Progenitor cell of endocrine pancreas (in vitro differentiated cells): Measurements from ENCODE around the gene MOSMO. TPM values are rescaled to one million over a fixed set of nuclear protein-coding genes. Genes with fewer than 3 reads are reported as not detected.
"Not testable (repeated sequence)": the region's sequence is repeated elsewhere in the genome, so short reads cannot be mapped to it uniquely, and the experiment has no call there.

Experiments
- DNase-seq: peaks from one replicate; pipeline ENCODE4 v3.0.0; 2021; ENCODE audit warnings: low spot score; ENCODE audit not compliant: unreplicated experiment
- H3K27ac Mint-ChIP-seq: 2 replicates; pipeline ENCODE4 v1.8.0; 2021; ENCODE audit warnings: mild to moderate bottlenecking, moderate library complexity, mixed read lengths
- H3K27me3 Mint-ChIP-seq: 2 replicates; pipeline ENCODE4 v1.8.0; 2021; ENCODE audit warnings: mixed read lengths
- H3K36me3 Mint-ChIP-seq: 2 replicates; pipeline ENCODE4 v1.8.0; 2022; ENCODE audit warnings: mixed read lengths; ENCODE audit not compliant: insufficient read depth
- H3K4me1 Mint-ChIP-seq: 2 replicates; pipeline ENCODE4 v1.8.0; 2021; ENCODE audit warnings: low read depth, mixed read lengths
- H3K4me3 Mint-ChIP-seq: 2 replicates; pipeline ENCODE4 v1.8.0; 2021; ENCODE audit warnings: low read depth, mild to moderate bottlenecking, moderate library complexity, mixed read lengths
- H3K9me3 Mint-ChIP-seq: 2 replicates; pipeline ENCODE4 v1.8.0; 2021; ENCODE audit warnings: low read depth, mixed read lengths
- CTCF ChIP-seq: fragments of 200-600 bp; sonication (generic); IDR thresholded peaks from one replicate; pipeline ENCODE4 v1.5.0; 2021; ENCODE audit warnings: antibody characterized with exemption, mild to moderate bottlenecking; ENCODE audit not compliant: unreplicated experiment
- total RNA-seq: library from RNA; stranded (reverse); gene quantifications from 2 replicates; pipeline ENCODE4 v1.2.1, GENCODE V29; 2021

MOSMO gene
- total RNA-seq, 1 donor from 2014 or later, result 15.7 TPM

- Mint-ChIP-seq H3K36me3 (no peaks in the 10 kb centered on the region), H3K9me3 (no peaks in the 10 kb centered on the region), H3K4me1 (no peaks in the 10 kb centered on the region), H3K27me3 (peaks cover 20% of the 10 kb centered on the region), H3K4me3 (no peak overlapping the region), H3K27ac (no peak overlapping the region)
- no peak for TF ChIP-seq CTCF
- DNase-seq, result no peak
Measured at GRCh38 chr16:22099256-22099975, 91.5 kb downstream of the MOSMO start.

- H3K4me3 Mint-ChIP-seq, result no peak overlapping the region
- H3K27ac Mint-ChIP-seq, result no peak overlapping the region
- no peak for DNase-seq
- H3K36me3 Mint-ChIP-seq, result no peaks in the 10 kb centered on the region
- no peaks in the 10 kb centered on the region for H3K9me3 Mint-ChIP-seq
- no peaks in the 10 kb centered on the region for H3K4me1 Mint-ChIP-seq
- no peak for TF ChIP-seq CTCF
- peaks cover 12% of the 10 kb centered on the region for H3K27me3 Mint-ChIP-seq
Measured at GRCh38 chr16:22103441-22103840, 95.5 kb downstream of the MOSMO start.

- Mint-ChIP-seq H3K4me3 (no peak overlapping the region), H3K36me3 (no peaks in the 10 kb centered on the region), H3K4me1 (no peaks in the 10 kb centered on the region), H3K27me3 (peaks cover 17% of the 10 kb centered on the region), H3K27ac (no peak overlapping the region), H3K9me3 (no peaks in the 10 kb centered on the region)
- no peak for TF ChIP-seq CTCF
- DNase-seq, result no peak
Measured at GRCh38 chr16:22109258-22109898, 101.5 kb downstream of the MOSMO start.

GRCh38 chr16:22111629-22112028 lies 103.7 kb downstream of the MOSMO start:
- DNase-seq, H3K36me3 Mint-ChIP-seq, H3K4me1 Mint-ChIP-seq, H3K9me3 Mint-ChIP-seq, H3K27ac Mint-ChIP-seq, H3K4me3 Mint-ChIP-seq: not testable (repeated sequence)
- H3K27me3 Mint-ChIP-seq, result peaks cover 14% of the 10 kb centered on the region

GRCh38 chr16:22116095-22116700 lies 108.3 kb downstream of the MOSMO start:
- no peak for DNase-seq
- H3K27ac Mint-ChIP-seq, result no peak overlapping the region
- H3K4me3 Mint-ChIP-seq, result no peak overlapping the region
- peaks cover 5% of the 10 kb centered on the region for H3K27me3 Mint-ChIP-seq
- no peak for TF ChIP-seq CTCF
- no peaks in the 10 kb centered on the region for H3K9me3 Mint-ChIP-seq
- no peaks in the 10 kb centered on the region for H3K36me3 Mint-ChIP-seq
- H3K4me1 Mint-ChIP-seq, result peaks cover 9% of the 10 kb centered on the region

GRCh38 chr16:22117609-22118008 lies 109.7 kb downstream of the MOSMO start:
- Mint-ChIP-seq H3K36me3 (no peaks in the 10 kb centered on the region), H3K27me3 (peaks cover 13% of the 10 kb centered on the region), H3K4me1 (peaks cover 9% of the 10 kb centered on the region), H3K27ac (no peak overlapping the region), H3K9me3 (no peaks in the 10 kb centered on the region), H3K4me3 (no peak overlapping the region)
- TF ChIP-seq CTCF, result no peak
- no peak for DNase-seq
